WI38 (cell line): ENCODE data around the gene SMTN.

Source experiments
- H3K4me3 ChIP-seq: 2 replicates; pipeline ENCODE4 v1.5.1; 2011; ENCODE audit warnings: low read depth, mild to moderate bottlenecking, control low read depth, low read length
- CTCF ChIP-seq: IDR thresholded peaks from 2 replicates; pipeline ENCODE4 v1.5.1; 2012; ENCODE audit warnings: low read depth, mild to moderate bottlenecking, control low read depth, low read length

Gene SMTN

GRCh38 chr22:31083923-31084810 lies 3.0 kb downstream of the SMTN start:
- H3K4me3 ChIP-seq: peak overlapping the region; percentile 67
- no peak for TF ChIP-seq CTCF

- TF ChIP-seq CTCF: peak; percentile 70
- H3K4me3 ChIP-seq: peak overlapping the region; percentile 67
These were observed 3.8 kb downstream of the SMTN start for GRCh38 chr22:31084811-31085492.

GRCh38 chr22:31085493-31085824 lies 4.3 kb downstream of the SMTN start:
- peak overlapping the region; percentile 67 for H3K4me3 ChIP-seq
- TF ChIP-seq CTCF: no peak

- no peak for TF ChIP-seq CTCF
- no peak overlapping the region for H3K4me3 ChIP-seq
These were observed 4.8 kb downstream of the SMTN start for GRCh38 chr22:31085928-31086327.

- TF ChIP-seq CTCF: no peak
- H3K4me3 ChIP-seq: no peak overlapping the region
These were observed 5.7 kb downstream of the SMTN start for GRCh38 chr22:31086703-31087330.

GRCh38 chr22:31087744-31088215 lies 6.7 kb downstream of the SMTN start:
- no peak overlapping the region for H3K4me3 ChIP-seq
- TF ChIP-seq CTCF: no peak
